GM23338 (cell line): Measurements from ENCODE around the gene NPM3. TPM values are rescaled to one million over a fixed set of nuclear protein-coding genes. Genes with fewer than 3 reads are reported as not detected.

Experiments
- ATAC-seq: fragments of 200-7000 bp; cut with Tn5 transposase; 3 replicates; pipeline ENCODE4 v1.9.1; 2020
- DNase-seq: peaks from one replicate; pipeline ENCODE4 v3.0.0-alpha.2; 2015; ENCODE audit warnings: low spot score
- H2AFZ ChIP-seq: fragments of 200-600 bp; sonication (generic); 2 replicates; pipeline ENCODE4 v1.8.0; 2016; ENCODE audit warnings: antibody characterized with exemption, mild to moderate bottlenecking, moderate library complexity
- H3F3A ChIP-seq: fragments of 200-600 bp; sonication (generic); replicated peaks from 2 replicates; pipeline ENCODE4 v1.8.0; 2017; ENCODE audit warnings: antibody characterized with exemption, mixed run types, low read depth
- H3K27ac ChIP-seq: fragments of 200-600 bp; sonication (generic); 2 replicates; pipeline ENCODE4 v1.6.1; 2016; ENCODE audit warnings: low read depth
- H3K27me3 ChIP-seq: fragments of 200-600 bp; sonication (generic); 2 replicates; pipeline ENCODE4 v1.8.0; 2016; ENCODE audit warnings: mild to moderate bottlenecking, mixed run types, moderate library complexity; ENCODE audit not compliant: insufficient read depth
- H3K36me3 ChIP-seq: fragments of 200-600 bp; sonication (generic); 2 replicates; pipeline ENCODE4 v1.8.0; 2016; ENCODE audit warnings: mild to moderate bottlenecking; ENCODE audit not compliant: insufficient read depth
- H3K4me1 ChIP-seq: fragments of 200-600 bp; sonication (generic); 2 replicates; pipeline ENCODE4 v1.8.0; 2016; ENCODE audit warnings: mild to moderate bottlenecking, moderate library complexity; ENCODE audit not compliant: insufficient read depth
- H3K4me2 ChIP-seq: fragments of 200-600 bp; sonication (generic); 2 replicates; pipeline ENCODE4 v1.7.1; 2017; ENCODE audit warnings: mixed run types
- H3K4me3 ChIP-seq: fragments of 200-600 bp; sonication (generic); 2 replicates; pipeline ENCODE4 v1.6.1; 2016; ENCODE audit warnings: mixed run types
- H3K79me2 ChIP-seq: fragments of 200-600 bp; sonication (generic); replicated peaks from 2 replicates; pipeline ENCODE4 v1.8.0; 2017; ENCODE audit warnings: mild to moderate bottlenecking; ENCODE audit not compliant: insufficient read depth
- H3K9me2 ChIP-seq: fragments of 200-600 bp; sonication (generic); 2 replicates; pipeline ENCODE4 v1.8.0; 2017; ENCODE audit not compliant: insufficient read depth
- H4K20me1 ChIP-seq: fragments of 200-600 bp; sonication (generic); replicated peaks from 2 replicates; pipeline ENCODE4 v1.8.0; 2017; ENCODE audit warnings: mild to moderate bottlenecking; ENCODE audit not compliant: insufficient read depth
- H3K27ac Mint-ChIP-seq: 2 replicates; pipeline ENCODE4 v1.8.0; 2020; ENCODE audit warnings: inconsistent platforms, mild to moderate bottlenecking, moderate library complexity, mixed read lengths
- H3K27me3 Mint-ChIP-seq: 3 replicates; pipeline ENCODE4 v1.8.0; 2022; ENCODE audit warnings: low read depth, mild to moderate bottlenecking, moderate library complexity, mixed read lengths, inconsistent platforms; ENCODE audit not compliant: insufficient read depth, poor library complexity
- H3K36me3 Mint-ChIP-seq: 3 replicates; pipeline ENCODE4 v1.8.0; 2021; ENCODE audit warnings: low read depth, mild to moderate bottlenecking, inconsistent platforms, moderate library complexity, mixed read lengths
- H3K4me1 Mint-ChIP-seq: 3 replicates; pipeline ENCODE4 v1.8.0; 2020; ENCODE audit warnings: mild to moderate bottlenecking, inconsistent platforms, mixed read lengths
- H3K4me3 Mint-ChIP-seq: 3 replicates; pipeline ENCODE4 v1.8.0; 2021; ENCODE audit warnings: moderate library complexity, mild to moderate bottlenecking, inconsistent platforms, mixed read lengths
- H3K9me3 Mint-ChIP-seq: 3 replicates; pipeline ENCODE4 v1.8.0; 2020; ENCODE audit warnings: moderate library complexity, mild to moderate bottlenecking, inconsistent platforms, mixed read lengths
- CREB1 ChIP-seq: fragments of 250-450 bp; sonication (Bioruptor Pico); IDR thresholded peaks from 2 replicates; pipeline ENCODE4 v1.5.0; 2020; ENCODE audit warnings: low read depth, mild to moderate bottlenecking, moderate library complexity
- CTCF ChIP-seq, 2 experiments: fragments of 200-600 bp in 1 of 2; sonication (generic) in 1 of 2; conservative IDR thresholded peaks; 2 replicates each; pipeline versions ENCODE4 v1.5.1 to v1.6.1; 2016 to 2017; ENCODE audit warnings: antibody characterized with exemption in 2 of 2, low read depth in 2 of 2, mild to moderate bottlenecking in 2 of 2, moderate library complexity in 1 of 2
- ETS1 ChIP-seq: IDR thresholded peaks from 2 replicates; pipeline ENCODE4 v1.6.1; 2016; ENCODE audit warnings: antibody characterized with exemption
- EZH2 ChIP-seq: fragments of 200-600 bp; sonication (generic); IDR thresholded peaks from one replicate; pipeline ENCODE4 v1.8.0; 2017; ENCODE audit warnings: antibody characterized with exemption, mild to moderate bottlenecking, low read depth; ENCODE audit not compliant: unreplicated experiment
- EZH2phosphoT487 ChIP-seq: fragments of 200-600 bp; sonication (generic); IDR thresholded peaks from one replicate; pipeline ENCODE4 v1.8.1; 2018; ENCODE audit warnings: antibody characterized with exemption; ENCODE audit not compliant: unreplicated experiment
- JUNB ChIP-seq: IDR thresholded peaks from one replicate; pipeline ENCODE4 v1.6.1; 2016; ENCODE audit warnings: antibody characterized with exemption; ENCODE audit not compliant: unreplicated experiment
- NANOG ChIP-seq: IDR thresholded peaks from 2 replicates; pipeline ENCODE4 v1.6.1; 2016; ENCODE audit warnings: antibody characterized with exemption, borderline replicate concordance
- POLR2AphosphoS5 ChIP-seq: IDR thresholded peaks from 2 replicates; pipeline ENCODE4 v1.6.1; 2016; ENCODE audit warnings: antibody characterized with exemption, low read depth
- REST ChIP-seq: IDR thresholded peaks from one replicate; pipeline ENCODE4 v1.6.1; 2018; ENCODE audit warnings: antibody characterized with exemption; ENCODE audit not compliant: unreplicated experiment
- STAT1 ChIP-seq: IDR thresholded peaks from one replicate; pipeline ENCODE4 v1.6.1; 2016; ENCODE audit warnings: antibody characterized with exemption; ENCODE audit not compliant: unreplicated experiment
- ZNF114 ChIP-seq: fragments of 250-450 bp; sonication (Bioruptor Pico); IDR thresholded peaks from 2 replicates; pipeline ENCODE4 v1.5.0; 2020; ENCODE audit warnings: mild to moderate bottlenecking, moderate library complexity
- ZNF331 ChIP-seq: fragments of 250-450 bp; sonication (Bioruptor Pico); IDR thresholded peaks from 2 replicates; pipeline ENCODE4 v1.5.0; 2020; ENCODE audit warnings: low read depth, mild to moderate bottlenecking, moderate library complexity
- ZNF462 ChIP-seq: fragments of 250-450 bp; sonication (Bioruptor Pico); IDR thresholded peaks from 2 replicates; pipeline ENCODE4 v1.5.0; 2020; ENCODE audit warnings: mild to moderate bottlenecking, moderate library complexity
- polyA plus RNA-seq: library from polyadenylated mRNA; unstranded; fragments of >200 nt; fragmentation: Nextera tagmentation; extraction: Ambion mirVana; gene quantifications from 2 replicates; pipeline ENCODE4 v1.2.1, GENCODE V29; 2016
- total RNA-seq: library from RNA; depleted of rRNA; stranded (reverse); fragments of >200 nt; shearing (Covaris generic); gene quantifications from 2 replicates; pipeline ENCODE4 v1.2.3, GENCODE V29; 2014

NPM3 gene
- total and polyA plus RNA-seq, 2 experiments from 2014 or later, result 31.5 to 258 TPM

- Histone ChIP-seq H3K4me1 (peaks cover 27% of the 10 kb centered on the region), H3K4me2 (no peak overlapping the region), H3K27ac (no peak overlapping the region), H2AFZ (no peak overlapping the region), H3K4me3 (no peak overlapping the region), H3K27me3 (no peaks in the 10 kb centered on the region), H3K9me2 (no peaks in the 10 kb centered on the region), H3K36me3 (peaks cover 35% of the 10 kb centered on the region), H3K79me2 (peaks cover 11% of the 10 kb centered on the region), H4K20me1 (0 out of 2 replicates have a peak, but pooled peaks cover 12% of the 10 kb centered on the region), H3F3A (peaks cover 22% of the 10 kb centered on the region)
- no peak for DNase-seq
- H3K4me1 Mint-ChIP-seq, result peaks cover 27% of the 10 kb centered on the region
- H3K36me3 Mint-ChIP-seq, result peaks cover 48% of the 10 kb centered on the region
- H3K4me3 Mint-ChIP-seq, result no peak overlapping the region
- no peak overlapping the region for H3K27ac Mint-ChIP-seq
- H3K27me3 Mint-ChIP-seq, result peaks cover 8% of the 10 kb centered on the region
- no peak for TF ChIP-seq EZH2
- TF ChIP-seq CREB1 (CRISPR knock-in tag), result no peak
- TF ChIP-seq JUNB, result no peak
- TF ChIP-seq ETS1, result no peak
- TF ChIP-seq REST, result no peak
- no peak for TF ChIP-seq CTCF (conservative IDR thresholded peaks at IDR 0.05; ENCODE audit: low read depth in 2 of 2)
- TF ChIP-seq ZNF114 (CRISPR knock-in tag), result no peak
- TF ChIP-seq EZH2phosphoT487, result no peak
- TF ChIP-seq POLR2AphosphoS5, result no peak
- no peak for TF ChIP-seq ZNF331 (CRISPR knock-in tag)
- no peak for TF ChIP-seq NANOG
- no peak for TF ChIP-seq ZNF462 (CRISPR knock-in tag)
- TF ChIP-seq STAT1, result no peak
- no peak for ATAC-seq
- H3K9me3 Mint-ChIP-seq, result no peaks in the 10 kb centered on the region; the same call in 2 of the 3 replicates
These were observed 2.6 kb upstream of the NPM3 start for GRCh38 chr10:101785801-101786200.
